ENCODE results near the gene ZSCAN29. TPM values are rescaled to one million over a fixed set of nuclear protein-coding genes. Genes with fewer than 3 reads are reported as not detected.

ZSCAN29 gene
- total and polyA plus RNA-seq, 10 of the 15 experiments (the other 5 are each of a cell fraction or from before 2014, with no cell fraction given), result 1.7 to 26.0 (median 14.6) TPM

- TF ChIP-seq SUPT20H (IDR thresholded peaks at IDR 0.05; ENCODE audit: borderline replicate concordance, control insufficient read depth, low read depth, low read length), result no peak
- no peak for TF ChIP-seq SMAD1 (IDR thresholded peaks at IDR 0.05; ENCODE audit: low read depth, partially characterized antibody)
- TF ChIP-seq IKZF2 (IDR thresholded peaks at IDR 0.05), result no peak
- TF ChIP-seq NFYA (IDR thresholded peaks at IDR 0.05; ENCODE audit: borderline replicate concordance, low read depth, low read length), result no peak
- TF ChIP-seq RELA (IDR thresholded peaks at IDR 0.05; ENCODE audit: borderline replicate concordance, partially characterized antibody), result no peak
- no peak for TF ChIP-seq ATF3 (IDR thresholded peaks at IDR 0.05; ENCODE audit: borderline replicate concordance, extremely low read depth, low read depth, low read length)
- no peak for TF ChIP-seq NFIC (IDR thresholded peaks at IDR 0.05; ENCODE audit: low read depth, low read length)
- TF ChIP-seq, protein P1, sequence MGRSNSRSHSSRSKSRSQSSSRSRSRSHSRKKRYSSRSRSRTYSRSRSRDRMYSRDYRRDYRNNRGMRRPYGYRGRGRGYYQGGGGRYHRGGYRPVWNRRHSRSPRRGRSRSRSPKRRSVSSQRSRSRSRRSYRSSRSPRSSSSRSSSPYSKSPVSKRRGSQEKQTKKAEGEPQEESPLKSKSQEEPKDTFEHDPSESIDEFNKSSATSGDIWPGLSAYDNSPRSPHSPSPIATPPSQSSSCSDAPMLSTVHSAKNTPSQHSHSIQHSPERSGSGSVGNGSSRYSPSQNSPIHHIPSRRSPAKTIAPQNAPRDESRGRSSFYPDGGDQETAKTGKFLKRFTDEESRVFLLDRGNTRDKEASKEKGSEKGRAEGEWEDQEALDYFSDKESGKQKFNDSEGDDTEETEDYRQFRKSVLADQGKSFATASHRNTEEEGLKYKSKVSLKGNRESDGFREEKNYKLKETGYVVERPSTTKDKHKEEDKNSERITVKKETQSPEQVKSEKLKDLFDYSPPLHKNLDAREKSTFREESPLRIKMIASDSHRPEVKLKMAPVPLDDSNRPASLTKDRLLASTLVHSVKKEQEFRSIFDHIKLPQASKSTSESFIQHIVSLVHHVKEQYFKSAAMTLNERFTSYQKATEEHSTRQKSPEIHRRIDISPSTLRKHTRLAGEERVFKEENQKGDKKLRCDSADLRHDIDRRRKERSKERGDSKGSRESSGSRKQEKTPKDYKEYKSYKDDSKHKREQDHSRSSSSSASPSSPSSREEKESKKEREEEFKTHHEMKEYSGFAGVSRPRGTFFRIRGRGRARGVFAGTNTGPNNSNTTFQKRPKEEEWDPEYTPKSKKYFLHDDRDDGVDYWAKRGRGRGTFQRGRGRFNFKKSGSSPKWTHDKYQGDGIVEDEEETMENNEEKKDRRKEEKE (IDR thresholded peaks at IDR 0.05), result no peak
These were observed 7.8 kb upstream of the ZSCAN29 start (continued) for GRCh38 chr15:43378601-43379000.
